Epidermal melanocyte (primary cell): ENCODE data around the gene SYT12.
"Not testable (repeated sequence)": the region's sequence is repeated elsewhere in the genome, so short reads cannot be mapped to it uniquely, and the experiment has no call there.

ENCODE experiments used
- DNase-seq: peaks from one replicate; pipeline ENCODE4 v3.0.0; 2011; ENCODE audit warnings: low spot score; ENCODE audit not compliant: insufficient read length

SYT12 gene

DNA sequence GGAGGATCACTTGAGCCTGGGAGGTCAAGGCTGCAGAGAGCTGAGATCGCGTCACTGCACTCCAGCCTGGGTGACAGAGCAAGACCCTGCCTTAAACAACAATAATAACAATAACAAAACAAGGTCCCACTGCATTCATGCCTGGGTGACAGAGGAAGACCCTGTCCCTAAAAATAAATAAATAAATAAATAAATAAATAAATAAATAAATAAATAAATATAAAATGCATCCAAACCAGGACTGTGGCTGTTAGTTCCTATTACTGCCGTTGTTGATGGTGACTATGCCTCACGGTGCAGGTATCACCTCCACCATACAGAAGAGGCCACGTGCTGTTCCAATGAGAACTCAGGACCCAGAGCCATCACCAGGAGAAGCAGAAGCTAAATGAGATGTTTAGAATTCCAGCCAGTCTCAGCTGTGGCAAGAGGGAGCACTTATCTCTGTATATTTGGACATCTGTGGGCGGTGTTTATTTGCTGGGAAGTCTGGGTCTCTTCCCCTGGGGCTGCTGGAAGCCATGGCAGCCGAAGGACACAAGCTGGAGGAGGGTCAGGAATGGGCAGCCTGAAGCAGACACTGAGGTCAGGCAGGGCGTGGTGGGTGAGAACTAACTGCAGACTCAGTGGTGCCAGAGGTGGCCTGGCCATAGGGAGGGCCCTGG, 26.2 kb upstream of the SYT12 start:
- no peak for DNase-seq

DNA sequence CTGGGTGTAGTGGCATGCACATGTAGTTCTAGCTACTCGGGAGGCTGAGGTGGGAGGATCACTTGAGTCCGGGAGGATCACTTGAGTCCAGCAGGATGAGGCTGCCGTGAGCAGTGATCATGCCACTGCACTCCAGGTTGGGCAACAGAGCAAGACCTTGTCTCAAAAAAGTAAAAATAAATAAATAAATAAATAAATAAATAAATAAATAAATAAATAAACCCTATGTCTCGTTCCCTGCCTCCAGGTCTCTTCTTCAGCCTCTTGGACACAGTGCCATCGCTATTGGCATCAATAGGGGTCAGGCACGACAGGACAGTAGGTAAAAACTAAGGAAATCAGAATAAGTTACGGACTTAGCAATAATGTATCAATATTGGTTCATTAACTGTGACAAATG, 23.4 kb upstream of the SYT12 start:
- no peak for DNase-seq

DNA sequence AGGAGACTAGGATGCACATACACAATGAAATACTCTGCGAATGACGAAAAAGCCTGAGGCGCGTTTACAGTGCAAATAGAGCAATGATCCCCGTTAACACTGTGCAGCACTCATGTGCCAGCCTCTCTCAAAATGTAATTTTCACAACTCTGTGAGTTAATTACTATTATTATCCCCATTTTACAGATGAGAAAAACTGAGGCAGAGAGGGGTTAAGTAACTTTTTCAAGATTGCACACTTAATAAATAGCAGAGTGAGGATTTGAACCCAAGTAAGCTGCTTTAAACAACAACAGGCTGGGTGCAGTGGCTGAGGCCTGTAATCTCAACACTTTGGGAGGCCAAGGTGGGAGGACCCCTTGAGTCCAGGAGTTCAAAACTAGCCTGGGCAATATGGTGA, 21.6 kb upstream of the SYT12 start:
- no peak for DNase-seq

DNA sequence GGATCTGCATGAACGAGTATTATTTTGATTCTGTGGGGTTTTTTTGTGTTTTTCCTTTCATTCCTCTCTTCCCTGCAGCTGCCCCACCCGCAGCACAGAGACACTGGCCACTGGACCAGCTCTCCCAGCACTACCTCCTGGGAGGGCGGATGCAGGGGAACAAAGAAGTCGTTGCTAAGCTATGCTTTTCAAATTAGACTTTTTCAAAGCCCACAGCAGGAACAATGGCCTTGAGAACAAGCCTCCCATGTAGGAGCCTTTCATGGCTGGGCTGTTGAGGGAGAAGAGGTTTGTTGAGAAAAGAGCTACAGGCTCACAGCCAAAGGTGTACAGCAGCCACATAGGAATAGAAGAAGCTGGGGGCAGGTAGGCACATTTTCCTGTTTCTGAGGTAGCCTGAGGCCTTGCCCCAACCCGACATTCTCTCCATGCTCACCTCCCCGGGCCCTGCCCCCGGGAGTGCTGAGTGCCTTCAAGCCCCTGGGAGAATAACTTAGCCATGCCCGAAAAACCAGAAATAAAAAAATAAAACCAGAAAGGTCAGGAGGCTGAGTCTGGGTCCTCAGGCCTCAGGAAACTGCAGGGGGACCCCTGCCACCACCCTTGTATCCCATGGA, 20.5 kb upstream of the SYT12 start:
- no peak for DNase-seq

DNA sequence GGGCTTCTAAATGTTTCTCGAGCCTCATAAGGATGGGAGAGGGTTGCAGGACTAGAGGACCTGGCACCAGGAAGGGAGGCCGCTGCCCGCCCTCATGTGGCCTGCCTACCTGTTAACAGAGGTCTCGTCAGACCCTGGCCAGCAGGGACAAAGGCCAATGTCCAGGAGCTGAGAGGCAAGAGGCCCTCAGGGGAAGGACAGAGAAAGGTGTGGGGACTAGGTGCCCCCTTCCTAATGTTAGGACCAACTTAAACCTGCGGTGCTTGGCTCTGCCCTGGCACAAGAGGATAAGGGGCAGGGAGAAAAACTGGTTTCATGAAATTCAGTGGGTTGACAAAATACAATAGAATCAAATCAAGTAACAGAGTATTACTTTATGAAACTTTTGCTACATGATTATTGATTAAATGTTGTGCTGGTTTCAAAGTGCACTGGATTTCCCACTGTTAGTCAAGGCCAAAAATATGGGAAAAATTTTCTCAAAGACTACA, 20.0 kb upstream of the SYT12 start:
- no peak for DNase-seq

DNA sequence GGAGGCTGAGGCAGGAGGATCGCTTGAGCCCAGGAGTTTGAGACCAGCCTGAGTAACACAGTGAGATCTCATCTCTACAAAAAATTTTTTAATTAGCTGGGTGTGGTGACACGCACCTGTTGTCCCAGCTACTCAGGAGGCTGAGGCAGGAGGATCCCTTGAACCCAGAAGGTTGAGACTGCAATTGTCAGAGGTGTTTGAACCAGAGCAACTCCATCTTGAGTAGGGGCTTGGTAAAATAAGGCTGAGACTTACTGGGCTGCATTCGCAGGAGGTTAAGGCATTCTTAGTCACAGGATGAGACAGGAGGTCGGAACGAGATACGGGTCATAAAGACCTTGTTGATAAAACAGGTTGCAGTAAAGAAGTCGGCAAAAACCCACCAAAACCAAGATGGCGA, 17.7 kb upstream of the SYT12 start:
- not testable (repeated sequence) for DNase-seq

DNA sequence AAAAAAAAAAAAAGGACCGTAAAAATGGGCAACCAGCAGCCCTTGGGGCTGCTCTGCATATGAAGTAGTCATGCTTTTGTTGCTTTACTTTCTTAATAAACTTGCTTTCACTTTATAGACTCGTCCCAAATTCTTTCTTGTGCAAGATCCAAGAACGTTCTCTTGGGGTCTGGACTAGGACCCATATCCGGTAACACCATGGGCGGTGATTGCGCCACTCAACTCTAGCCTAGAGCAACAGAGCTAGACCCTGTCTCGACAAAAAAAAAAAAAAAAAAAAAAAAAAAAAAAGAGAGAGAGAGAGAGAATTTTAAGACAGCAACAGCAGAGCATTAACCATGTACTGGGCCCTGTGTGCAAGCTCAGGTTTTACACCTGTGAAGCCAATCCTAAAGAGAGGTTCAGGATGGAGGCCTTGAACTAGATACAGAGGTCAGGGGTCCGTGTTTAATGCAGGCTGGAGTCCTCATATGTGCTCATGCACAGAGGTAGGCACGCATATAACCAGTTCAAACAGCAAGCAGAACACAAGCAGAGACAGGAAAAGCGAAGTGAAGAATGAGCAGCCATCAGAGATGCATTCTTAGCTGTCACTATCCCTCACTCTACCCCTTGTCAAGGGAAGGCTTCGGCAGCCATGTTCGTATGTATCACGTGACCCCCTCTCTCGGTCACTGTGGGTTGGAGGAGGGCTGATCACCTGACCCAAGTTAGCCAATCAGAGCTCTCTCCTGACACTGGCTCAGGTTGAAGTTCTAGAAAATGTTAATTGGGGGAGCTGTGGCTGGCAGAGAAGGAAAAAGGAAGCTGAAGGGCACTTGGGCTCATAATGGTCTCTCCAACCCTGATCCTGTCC, 16.7 kb upstream of the SYT12 start:
- DNase-seq, result no peak

DNA sequence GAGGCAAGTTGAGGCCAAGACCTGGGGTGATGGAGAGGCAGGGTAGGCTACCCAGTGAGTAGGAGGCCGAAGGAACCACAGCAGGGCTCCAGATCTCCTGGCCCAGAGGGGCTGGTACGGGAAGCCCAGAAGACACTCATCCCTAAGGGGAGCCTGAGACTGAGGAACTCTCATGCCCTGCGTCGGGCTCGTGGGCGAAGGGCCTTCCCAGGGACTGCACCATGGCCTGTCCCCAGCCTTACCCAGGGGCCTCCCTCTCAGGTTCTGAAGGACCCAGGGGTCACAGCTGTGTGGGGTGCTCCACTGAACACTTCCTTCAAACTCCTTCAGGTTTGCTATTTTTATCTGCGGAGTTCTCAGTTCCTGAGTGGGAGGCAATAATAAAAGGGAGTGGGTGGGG, 15.8 kb upstream of the SYT12 start:
- no peak for DNase-seq

DNA sequence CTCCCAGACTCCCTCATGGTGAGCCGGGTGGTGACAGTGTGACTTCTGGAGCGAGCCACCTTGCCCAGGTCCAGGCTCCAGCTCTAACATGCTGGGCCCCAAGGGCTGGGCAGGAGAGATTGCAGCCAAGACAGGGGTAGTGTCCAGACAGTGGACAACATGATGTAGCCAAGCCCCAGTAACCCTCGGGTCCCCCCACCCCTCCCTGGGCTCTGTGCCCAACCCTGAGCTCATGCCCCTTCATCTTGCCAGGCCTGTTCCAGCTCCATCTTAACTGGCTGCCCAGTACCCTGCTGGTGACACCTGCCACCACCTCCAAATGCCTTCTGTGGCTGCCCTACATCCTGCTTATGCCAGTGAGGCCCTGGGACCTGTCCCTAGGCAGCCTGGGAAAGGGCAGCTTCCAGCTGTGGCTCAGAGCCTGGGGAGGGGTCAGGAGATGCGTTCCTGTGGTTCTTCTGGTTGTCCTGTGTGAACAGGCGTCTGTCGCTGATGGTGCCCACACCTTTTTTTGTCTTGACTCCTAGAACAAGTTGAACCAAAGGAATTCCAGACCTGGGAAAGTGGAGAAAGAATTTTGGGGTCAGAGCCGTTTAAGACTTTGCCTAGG, 12.5 kb upstream of the SYT12 start:
- no peak for DNase-seq

DNA sequence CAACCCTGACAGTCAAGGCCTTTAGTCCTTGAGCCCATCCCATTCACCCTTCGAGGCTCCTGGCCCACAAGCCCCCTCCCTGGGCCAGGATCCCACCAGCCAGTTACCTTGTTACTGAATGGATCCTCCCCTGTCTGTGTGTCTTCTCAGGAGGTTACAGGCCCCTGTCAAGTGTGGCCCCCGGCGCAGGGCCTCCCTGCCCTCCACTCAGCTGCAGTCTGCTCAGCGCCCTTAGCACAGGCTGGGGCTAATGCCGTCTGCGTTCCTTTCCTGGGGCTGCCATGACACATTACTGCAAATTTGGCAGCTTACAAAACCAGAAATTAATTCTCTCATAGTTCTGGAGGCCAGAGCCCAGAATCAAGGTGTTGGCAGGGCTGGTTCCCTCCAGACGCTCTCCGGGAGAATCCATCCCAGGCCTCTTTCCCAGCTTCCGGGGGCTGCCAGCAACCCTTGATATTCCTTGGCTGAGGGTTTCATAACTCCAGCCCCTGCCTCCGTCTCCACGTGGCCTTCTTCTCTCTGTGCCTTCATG, 9.4 kb upstream of the SYT12 start:
- no peak for DNase-seq

DNA sequence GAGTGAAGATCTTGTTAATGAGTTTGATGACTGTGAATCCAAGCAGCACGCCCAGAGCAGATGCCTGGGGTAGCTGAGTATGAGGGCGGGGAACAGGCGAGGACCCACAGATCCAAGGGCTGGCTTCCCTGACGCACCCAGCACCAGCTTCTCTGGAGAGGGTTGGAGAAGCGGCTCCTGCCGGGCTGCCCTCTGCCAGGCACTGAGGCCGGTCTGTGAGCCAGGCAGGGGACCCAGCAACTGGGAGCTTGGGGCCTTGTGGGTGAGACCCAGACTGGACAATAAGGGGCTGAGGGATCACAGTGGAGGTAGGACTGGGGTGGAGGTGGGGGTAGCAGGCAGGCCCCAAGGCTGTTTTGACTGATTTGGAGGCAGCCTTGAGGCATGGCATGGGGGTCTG, 8.6 kb upstream of the SYT12 start:
- no peak for DNase-seq

DNA sequence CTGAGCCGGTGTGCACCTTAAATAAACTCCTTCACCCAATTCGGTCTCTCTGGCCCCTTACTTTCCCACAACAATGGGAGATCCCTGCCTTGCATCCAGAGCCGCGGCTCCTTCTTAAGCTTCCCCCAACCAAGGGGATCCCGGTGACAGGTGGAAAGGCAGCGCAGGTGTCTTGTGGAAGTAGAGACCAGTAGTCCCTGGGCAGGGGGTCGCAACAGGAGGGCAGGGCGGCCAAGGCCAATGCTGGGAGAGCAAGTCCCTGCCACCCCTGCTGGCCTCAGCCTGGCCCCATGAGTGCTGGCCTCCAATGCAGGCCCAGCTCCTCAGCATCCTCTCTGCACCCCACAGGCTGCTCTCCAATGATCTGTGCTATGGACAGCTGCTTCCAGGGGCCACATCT, 7.9 kb upstream of the SYT12 start:
- DNase-seq, result no peak

DNA sequence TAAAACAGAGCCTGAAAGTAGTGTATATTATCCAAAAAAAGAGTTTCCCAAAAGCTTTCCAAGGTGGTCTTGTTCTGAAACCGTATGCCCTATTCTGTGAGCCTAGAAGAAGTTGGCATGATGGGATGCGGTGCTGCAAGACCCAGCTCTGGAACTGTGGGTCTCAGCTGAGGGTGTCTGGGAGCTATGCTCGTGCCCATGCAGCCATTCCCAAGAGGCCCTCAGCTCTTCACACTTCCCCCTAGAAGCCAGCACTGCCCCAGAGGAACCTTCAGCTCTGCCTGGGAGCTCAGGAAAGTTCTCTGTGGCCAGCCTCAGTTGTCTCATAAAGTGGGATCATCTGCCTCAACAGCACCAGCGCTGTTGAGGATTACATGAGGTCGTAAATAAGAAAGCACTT, 6.4 kb upstream of the SYT12 start:
- DNase-seq, result no peak

DNA sequence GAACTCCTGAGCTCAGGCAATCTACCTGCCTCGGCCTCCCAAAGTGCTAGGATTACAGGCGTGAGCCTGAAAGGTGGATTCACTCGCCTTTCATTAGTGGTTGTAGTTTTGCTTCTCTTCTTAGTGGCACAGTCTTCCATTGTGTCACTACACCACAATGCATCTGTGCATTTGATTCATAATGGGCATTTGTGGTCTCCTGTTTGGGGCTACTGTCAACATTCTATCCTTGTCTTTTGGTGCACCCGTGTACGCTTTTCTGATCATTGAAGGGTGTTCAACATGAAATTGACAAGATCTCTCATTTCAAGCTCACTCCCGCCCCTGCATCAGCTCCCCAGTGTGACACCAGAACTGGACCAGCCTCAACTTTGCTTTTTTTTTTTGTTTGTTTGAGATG, 2.0 kb upstream of the SYT12 start:
- no peak for DNase-seq

DNA sequence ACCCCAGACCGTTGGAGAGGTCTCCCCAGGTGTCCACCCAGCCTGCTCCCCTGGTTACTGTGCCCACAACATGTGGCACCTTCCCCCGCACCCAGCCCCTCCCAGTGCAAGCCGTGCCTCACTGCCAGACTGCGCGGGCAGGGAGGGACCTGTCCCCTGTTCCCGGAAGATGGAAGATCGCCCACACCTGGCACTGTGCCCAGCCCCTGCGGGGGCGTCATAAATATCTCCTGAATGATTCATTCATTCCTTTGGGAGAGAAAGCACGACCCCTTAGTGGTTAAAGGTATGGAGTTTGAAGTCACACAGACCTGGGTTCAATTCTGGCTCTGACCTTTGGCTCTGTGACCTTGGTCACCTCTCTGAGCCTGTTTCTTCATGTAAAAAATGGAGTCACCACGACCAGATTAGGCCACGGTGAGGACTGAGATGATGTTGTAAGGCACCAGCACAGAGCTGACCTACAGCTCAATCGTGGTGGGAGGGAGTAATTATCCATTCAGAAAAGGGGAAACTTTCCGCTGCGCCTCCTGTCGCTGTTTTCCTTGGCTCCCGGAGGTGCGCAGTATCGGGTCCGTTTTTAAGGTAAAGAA, 497 bp upstream of the SYT12 start:
- no peak for DNase-seq

DNA sequence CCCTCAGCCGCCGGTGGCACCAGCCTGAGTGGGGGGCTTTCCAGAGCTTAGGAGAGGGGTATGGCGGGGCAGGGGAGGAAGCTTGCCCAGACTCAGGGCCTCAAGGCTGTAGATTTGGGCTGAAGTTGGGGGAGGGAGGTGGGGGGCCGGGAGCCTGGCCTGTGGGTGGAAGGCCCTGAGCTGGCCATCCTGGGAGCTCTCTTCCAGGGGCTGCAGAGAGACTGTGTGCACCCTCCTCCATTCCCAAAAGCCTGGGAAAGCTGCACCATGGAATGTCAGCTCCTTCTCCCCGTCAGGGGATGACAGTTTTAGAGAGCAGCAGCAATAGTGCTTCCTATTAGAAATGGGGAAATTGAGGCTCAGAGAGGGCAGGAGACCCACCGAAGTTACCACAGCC, 1.0 kb downstream of the SYT12 start:
- DNase-seq, result no peak

DNA sequence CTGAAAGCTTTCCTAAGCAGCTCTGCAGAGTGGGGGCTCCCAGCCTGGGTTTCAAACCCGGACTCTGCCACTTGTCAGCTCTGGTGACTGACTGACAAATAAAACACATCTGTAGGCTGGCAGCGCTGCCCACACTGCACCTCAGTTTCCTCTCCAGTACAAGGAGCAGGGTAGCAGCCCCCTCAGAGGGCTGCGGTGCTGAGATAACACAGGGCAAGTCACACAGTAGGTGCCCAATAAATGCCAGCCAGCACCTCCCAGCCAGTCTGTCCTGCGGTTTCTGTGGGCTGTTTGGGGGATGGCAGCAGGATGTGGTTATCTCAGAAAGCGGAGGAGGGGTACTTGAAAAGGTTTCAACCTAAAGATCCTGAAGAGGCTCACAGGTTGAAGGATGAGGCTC, 1.5 kb downstream of the SYT12 start:
- no peak for DNase-seq

DNA sequence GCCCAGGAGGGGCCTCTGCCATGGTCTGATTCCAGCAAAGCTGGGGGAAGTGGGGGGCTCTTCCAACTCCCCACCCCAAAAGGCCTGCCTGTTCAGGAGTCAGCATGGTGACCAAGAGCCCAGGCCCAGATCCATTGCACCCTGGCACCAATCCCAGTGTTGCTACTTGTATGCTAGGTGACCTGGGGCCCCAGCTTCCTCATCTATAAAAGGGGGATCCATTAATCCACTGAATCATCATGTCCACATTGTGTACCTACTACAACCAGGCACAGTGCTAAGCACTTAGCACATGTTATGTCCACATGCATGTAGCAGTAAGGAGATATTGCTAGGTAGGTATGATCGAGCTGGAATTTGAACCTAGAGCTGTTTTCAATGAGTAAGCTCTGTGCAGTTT, 2.0 kb downstream of the SYT12 start:
- no peak for DNase-seq

DNA sequence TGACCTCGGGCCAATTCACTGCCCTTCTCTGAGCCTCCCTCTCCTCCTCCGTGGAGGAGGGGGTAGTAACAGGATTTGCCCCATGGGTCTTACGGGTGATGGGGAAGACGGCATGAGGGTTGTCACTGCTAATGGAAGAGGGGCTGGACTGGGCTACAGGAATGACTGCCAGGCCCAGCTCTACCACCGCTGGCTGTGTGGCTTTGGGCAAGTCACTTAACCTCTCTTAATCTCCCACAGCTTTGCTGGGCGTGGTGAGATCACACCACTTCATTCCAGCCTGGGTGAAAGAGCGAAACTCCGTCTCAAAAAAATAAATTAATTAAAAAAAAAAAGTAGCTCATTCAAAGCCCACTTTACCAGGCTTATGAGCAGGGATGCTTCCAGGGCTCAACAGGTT, 2.8 kb downstream of the SYT12 start:
- DNase-seq, result no peak

DNA sequence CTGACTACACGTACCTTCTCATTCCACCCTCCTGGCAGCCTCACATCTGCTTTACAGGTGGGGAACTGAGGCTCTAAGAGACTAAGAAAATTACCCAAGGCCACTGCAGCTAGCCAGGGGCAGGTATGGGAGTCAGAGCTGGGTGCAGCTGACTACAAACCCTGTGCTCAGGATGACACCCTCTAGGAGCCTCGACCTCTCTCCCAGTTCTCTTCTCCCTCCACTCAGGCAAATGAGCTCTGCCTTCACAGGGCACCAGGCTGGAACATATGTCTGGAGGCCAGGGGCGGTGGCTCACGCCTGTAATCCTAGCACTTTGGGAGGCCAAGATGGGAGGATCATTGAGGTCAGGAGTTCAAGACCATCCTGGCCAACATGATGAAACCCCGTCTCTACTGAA, 4.0 kb downstream of the SYT12 start:
- no peak for DNase-seq

DNA sequence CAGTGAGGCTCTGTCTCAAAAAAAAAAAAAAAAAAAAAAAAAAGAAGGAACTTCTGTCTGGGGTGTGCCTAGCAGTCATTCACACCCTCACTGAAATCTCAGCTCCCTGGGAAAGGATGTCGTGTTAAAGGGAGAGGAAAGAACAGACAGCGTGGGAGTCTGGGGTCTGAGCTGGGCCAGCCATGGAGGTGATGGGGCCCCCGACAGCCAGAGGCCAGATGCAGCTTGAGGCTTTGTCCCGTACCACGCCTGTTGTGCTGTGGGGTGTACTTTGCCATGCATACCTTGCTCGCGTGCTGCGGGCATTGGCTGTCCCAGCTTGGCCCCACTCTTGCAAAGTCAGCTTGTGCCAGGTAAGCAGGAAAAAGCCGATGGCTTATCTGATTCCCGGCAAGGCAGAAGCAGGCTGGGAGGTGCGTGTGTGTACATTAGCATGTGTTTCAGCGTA, 4.6 kb downstream of the SYT12 start:
- no peak for DNase-seq
